Trophoblast cell (in vitro differentiated cells and primary cell): Measurements from ENCODE around the gene VPS13D.
"Not testable (repeated sequence)": the region's sequence is repeated elsewhere in the genome, so short reads cannot be mapped to it uniquely, and the experiment has no call there.

Experiments used
- DNase-seq, 2 donors: peaks; one replicate each; pipeline ENCODE4 v3.0.0-alpha.2; 2016
- H2AFZ ChIP-seq: 2 replicates; pipeline ENCODE4 v1.6.1; 2013; ENCODE audit warnings: low read length, moderate library complexity, mild to moderate bottlenecking; ENCODE audit not compliant: insufficient read depth, poor library complexity
- H2AK5ac ChIP-seq: 2 replicates; pipeline ENCODE4 v1.6.1; 2013; ENCODE audit warnings: mild to moderate bottlenecking, low read length
- H2BK120ac ChIP-seq: 2 replicates; pipeline ENCODE4 v1.6.1; 2013; ENCODE audit warnings: low read length, mild to moderate bottlenecking, moderate library complexity; ENCODE audit not compliant: insufficient read depth, poor library complexity
- H2BK12ac ChIP-seq: 2 replicates; pipeline ENCODE4 v1.6.1; 2013; ENCODE audit warnings: mild to moderate bottlenecking, low read length, moderate library complexity
- H2BK5ac ChIP-seq: 2 replicates; pipeline ENCODE4 v1.6.1; 2013; ENCODE audit warnings: low read length, low read depth, moderate library complexity, mild to moderate bottlenecking; ENCODE audit not compliant: poor library complexity
- H3K14ac ChIP-seq: 2 replicates; pipeline ENCODE4 v1.6.1; 2013; ENCODE audit warnings: mild to moderate bottlenecking, low read length
- H3K18ac ChIP-seq: 2 replicates; pipeline ENCODE4 v1.6.1; 2013; ENCODE audit warnings: mild to moderate bottlenecking, low read length
- H3K23ac ChIP-seq: 2 replicates; pipeline ENCODE4 v1.6.1; 2013; ENCODE audit warnings: low read length
- H3K27ac ChIP-seq: 2 replicates; pipeline ENCODE4 v1.5.1; 2013; ENCODE audit warnings: low read depth, mild to moderate bottlenecking, inconsistent platforms, low read length, moderate library complexity
- H3K27me3 ChIP-seq: 2 replicates; pipeline ENCODE4 v1.6.1; 2013; ENCODE audit warnings: inconsistent platforms, mild to moderate bottlenecking, low read length, moderate library complexity; ENCODE audit not compliant: insufficient read depth
- H3K36me3 ChIP-seq, 2 experiments: 1 replicate in 1 of 2; 2 replicates in 1 of 2; pipeline ENCODE4 v1.6.1; 2013; ENCODE audit warnings: low read length in 2 of 2, mild to moderate bottlenecking in 2 of 2, moderate library complexity in 1 of 2; ENCODE audit not compliant: insufficient read depth in 2 of 2, control insufficient read depth in 1 of 2
- H3K4ac ChIP-seq: 2 replicates; pipeline ENCODE4 v1.6.1; 2013; ENCODE audit warnings: low read depth, mild to moderate bottlenecking, low read length, moderate library complexity
- H3K4me1 ChIP-seq, 2 experiments: 1 replicate in 1 of 2; 2 replicates in 1 of 2; pipeline ENCODE4 v1.6.1; 2013; ENCODE audit warnings: low read length in 2 of 2, mild to moderate bottlenecking in 2 of 2, moderate library complexity in 1 of 2; ENCODE audit not compliant: insufficient read depth in 2 of 2, control insufficient read depth in 1 of 2
- H3K4me2 ChIP-seq: 2 replicates; pipeline ENCODE4 v1.6.1; 2013; ENCODE audit warnings: inconsistent platforms, mild to moderate bottlenecking, low read length, moderate library complexity
- H3K4me3 ChIP-seq: 2 replicates; pipeline ENCODE4 v1.5.1; 2013; ENCODE audit warnings: mild to moderate bottlenecking, low read depth, low read length, inconsistent platforms
- H3K79me1 ChIP-seq: one replicate; pipeline ENCODE4 v1.6.1; 2013; ENCODE audit warnings: low read length
- H3K79me2 ChIP-seq: 2 replicates; pipeline ENCODE4 v1.6.1; 2013; ENCODE audit warnings: low read length, mild to moderate bottlenecking; ENCODE audit not compliant: control insufficient read depth, insufficient read depth, poor library complexity
- H3K9ac ChIP-seq: 2 replicates; pipeline ENCODE4 v1.6.1; 2013; ENCODE audit warnings: mild to moderate bottlenecking, low read length
- H3K9me3 ChIP-seq: 2 replicates; pipeline ENCODE4 v1.6.1; 2013; ENCODE audit warnings: low read depth, mild to moderate bottlenecking, control low read depth, inconsistent platforms, low read length; ENCODE audit not compliant: insufficient read depth
- H4K12ac ChIP-seq: 2 replicates; pipeline ENCODE4 v1.6.1; 2013; ENCODE audit warnings: low read depth, mild to moderate bottlenecking, low read length, moderate library complexity
- H4K8ac ChIP-seq: 2 replicates; pipeline ENCODE4 v1.6.1; 2013; ENCODE audit warnings: low read depth, mild to moderate bottlenecking, low read length, moderate library complexity
- H4K91ac ChIP-seq: one replicate; pipeline ENCODE4 v1.6.1; 2013; ENCODE audit warnings: low read depth, mild to moderate bottlenecking, low read length, moderate library complexity
- WGBS: extraction: QIAGEN DNeasy Blood & Tissue Kit; methylation state at CpG from one replicate; pipeline ENCODE4 v1.1.7; 2013; ENCODE audit warnings: missing lambda C conversion rate; ENCODE audit not compliant: insufficient read length, insufficient coverage; ENCODE audit errors: extremely low coverage; 5-methylcytosine and 5-hydroxymethylcytosine counted together

Gene VPS13D

GRCh38 chr1:12518931-12519692 is 289.3 kb downstream of the VPS13D start:
- Histone ChIP-seq H3K9me3 (no peaks in the 10 kb centered on the region), H3K18ac (no peak overlapping the region), H3K23ac (no peak overlapping the region), H2AK5ac (no peak overlapping the region), H3K14ac (no peak overlapping the region), H3K4me1 (no peaks in the 10 kb centered on the region), H3K27ac (no peak overlapping the region), H3K36me3 (no peaks in the 10 kb centered on the region), H2BK120ac (no peak overlapping the region), H4K12ac (no peak overlapping the region), H3K4me2 (no peak overlapping the region), H3K79me2 (no peaks in the 10 kb centered on the region), H3K79me1 (no peaks in the 10 kb centered on the region), H4K8ac (no peak overlapping the region), H2BK12ac (no peak overlapping the region), H3K4me3 (no peak overlapping the region), H2AFZ (no peak overlapping the region), H2BK5ac (no peak overlapping the region), H3K4ac (no peak overlapping the region), H4K91ac (no peak overlapping the region), H3K9ac (no peak overlapping the region), H3K27me3 (no peaks in the 10 kb centered on the region)
- DNase-seq: no peak
- WGBS: no CpG with 5 or more reads among the region's 21 CpGs

GRCh38 chr1:12519693-12520364 is 290.0 kb downstream of the VPS13D start:
- no peaks in the 10 kb centered on the region for H3K79me2 ChIP-seq
- no peaks in the 10 kb centered on the region for H3K4me1 ChIP-seq
- no peak overlapping the region for H3K23ac ChIP-seq
- no peak overlapping the region for H2BK5ac ChIP-seq
- H3K4ac ChIP-seq: no peak overlapping the region
- no peaks in the 10 kb centered on the region for H3K27me3 ChIP-seq
- H3K27ac ChIP-seq: no peak overlapping the region
- H3K36me3 ChIP-seq: no peaks in the 10 kb centered on the region
- no peak overlapping the region for H2AK5ac ChIP-seq
- H3K4me3 ChIP-seq: no peak overlapping the region
- no peak overlapping the region for H2BK120ac ChIP-seq
- H2BK12ac ChIP-seq: no peak overlapping the region
- WGBS: no CpG with 5 or more reads among the region's 11 CpGs
- no peak overlapping the region for H3K18ac ChIP-seq
- no peak overlapping the region for H4K91ac ChIP-seq
- no peak for DNase-seq
- no peaks in the 10 kb centered on the region for H3K9me3 ChIP-seq
- H2AFZ ChIP-seq: no peak overlapping the region
- no peak overlapping the region for H4K8ac ChIP-seq
- H3K14ac ChIP-seq: no peak overlapping the region
- no peak overlapping the region for H3K9ac ChIP-seq
- no peak overlapping the region for H3K4me2 ChIP-seq
- H4K12ac ChIP-seq: no peak overlapping the region
- H3K79me1 ChIP-seq: no peaks in the 10 kb centered on the region

GRCh38 chr1:12521096-12521495 is 291.3 kb downstream of the VPS13D start:
- no peaks in the 10 kb centered on the region for H3K27me3 ChIP-seq
- no CpG with 5 or more reads among the region's 5 CpGs for WGBS

GRCh38 chr1:12522780-12523179 is 292.9 kb downstream of the VPS13D start:
- not testable (repeated sequence) for H2BK5ac ChIP-seq, H3K4ac ChIP-seq, H3K36me3 ChIP-seq, H3K27me3 ChIP-seq, H3K79me2 ChIP-seq, H4K91ac ChIP-seq, H3K4me1 ChIP-seq, DNase-seq, H3K9ac ChIP-seq, H3K27ac ChIP-seq, H2AFZ ChIP-seq, H2BK12ac ChIP-seq, H3K23ac ChIP-seq, H3K9me3 ChIP-seq, H3K14ac ChIP-seq, H2AK5ac ChIP-seq, H4K8ac ChIP-seq, H4K12ac ChIP-seq, H3K4me2 ChIP-seq, H2BK120ac ChIP-seq, H3K79me1 ChIP-seq, H3K18ac ChIP-seq, H3K4me3 ChIP-seq
- WGBS: no CpG with 5 or more reads among the region's 9 CpGs

More at GRCh38 chr1:12521096-12521495, 291.3 kb downstream of the VPS13D start:
- Histone ChIP-seq H4K12ac (no peak overlapping the region), H2BK120ac (no peak overlapping the region), H3K36me3 (no peaks in the 10 kb centered on the region), H2AFZ (no peak overlapping the region), H2BK12ac (no peak overlapping the region), H3K27ac (no peak overlapping the region), H3K79me2 (no peaks in the 10 kb centered on the region), H3K4me1 (no peaks in the 10 kb centered on the region), H2AK5ac (no peak overlapping the region), H3K4me2 (no peak overlapping the region), H3K23ac (no peak overlapping the region), H3K14ac (no peak overlapping the region), H3K9ac (no peak overlapping the region), H3K18ac (no peak overlapping the region), H2BK5ac (no peak overlapping the region), H3K4ac (no peak overlapping the region), H3K9me3 (no peaks in the 10 kb centered on the region), H4K8ac (no peak overlapping the region), H3K79me1 (peaks cover 4% of the 10 kb centered on the region), H4K91ac (no peak overlapping the region), H3K4me3 (no peak overlapping the region)
- no peak for DNase-seq
